ENCODE results near the gene MATK. TPM values are rescaled to one million over a fixed set of nuclear protein-coding genes. Genes with fewer than 3 reads are reported as not detected.
A peak's percentile ranks its signal among the peaks of the same experiment; 100 is the strongest.

MATK gene
- total RNA-seq, 3 donors from 2014 or later, result 1.8 to 5.6 (median 5.2) TPM

DNA sequence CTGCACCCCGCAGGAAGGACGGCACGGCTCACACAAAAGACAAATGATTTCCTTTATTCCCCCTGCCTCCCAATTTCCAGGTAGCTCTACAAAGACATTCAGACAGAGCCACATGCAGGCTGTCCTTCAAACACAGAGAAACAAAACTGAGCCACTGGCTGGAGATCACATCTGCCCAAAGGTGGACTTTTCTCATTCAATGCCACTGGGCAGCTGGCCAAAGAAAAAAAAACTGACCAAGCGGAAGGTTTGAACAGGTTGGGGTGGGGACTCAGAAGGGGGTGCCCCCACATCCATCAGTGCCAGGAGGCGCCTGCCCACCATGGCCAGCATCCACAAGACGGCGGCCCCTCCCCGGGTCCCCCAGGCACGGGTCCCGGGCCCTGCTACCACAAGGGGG, 17.8 kb upstream of the MATK start:
- TF ChIP-seq, protein P1, sequence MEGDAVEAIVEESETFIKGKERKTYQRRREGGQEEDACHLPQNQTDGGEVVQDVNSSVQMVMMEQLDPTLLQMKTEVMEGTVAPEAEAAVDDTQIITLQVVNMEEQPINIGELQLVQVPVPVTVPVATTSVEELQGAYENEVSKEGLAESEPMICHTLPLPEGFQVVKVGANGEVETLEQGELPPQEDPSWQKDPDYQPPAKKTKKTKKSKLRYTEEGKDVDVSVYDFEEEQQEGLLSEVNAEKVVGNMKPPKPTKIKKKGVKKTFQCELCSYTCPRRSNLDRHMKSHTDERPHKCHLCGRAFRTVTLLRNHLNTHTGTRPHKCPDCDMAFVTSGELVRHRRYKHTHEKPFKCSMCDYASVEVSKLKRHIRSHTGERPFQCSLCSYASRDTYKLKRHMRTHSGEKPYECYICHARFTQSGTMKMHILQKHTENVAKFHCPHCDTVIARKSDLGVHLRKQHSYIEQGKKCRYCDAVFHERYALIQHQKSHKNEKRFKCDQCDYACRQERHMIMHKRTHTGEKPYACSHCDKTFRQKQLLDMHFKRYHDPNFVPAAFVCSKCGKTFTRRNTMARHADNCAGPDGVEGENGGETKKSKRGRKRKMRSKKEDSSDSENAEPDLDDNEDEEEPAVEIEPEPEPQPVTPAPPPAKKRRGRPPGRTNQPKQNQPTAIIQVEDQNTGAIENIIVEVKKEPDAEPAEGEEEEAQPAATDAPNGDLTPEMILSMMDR (IDR thresholded peaks at IDR 0.05), result no peak
- TF ChIP-seq POLR2AphosphoS5 (IDR thresholded peaks at IDR 0.05) (no peak), POLR2A (IDR thresholded peaks at IDR 0.05) (no peak)
- Histone ChIP-seq H3K27ac (no peak overlapping the region), H3K36me3 (no peaks in the 10 kb centered on the region), H3K27me3 (peaks cover 0 to 29% of the 10 kb centered on the region in 2 donors), H3K9me3 (no peaks in the 10 kb centered on the region), H3K4me3 (no peak overlapping the region), H3K4me1 (no peaks in the 10 kb centered on the region)
- DNase-seq (ENCODE audit: low spot score in 2 of 2), result no peak
- intact Hi-C loops (cut with DNase I; ENCODE audit: low total_unique reads), result no loop called here

DNA sequence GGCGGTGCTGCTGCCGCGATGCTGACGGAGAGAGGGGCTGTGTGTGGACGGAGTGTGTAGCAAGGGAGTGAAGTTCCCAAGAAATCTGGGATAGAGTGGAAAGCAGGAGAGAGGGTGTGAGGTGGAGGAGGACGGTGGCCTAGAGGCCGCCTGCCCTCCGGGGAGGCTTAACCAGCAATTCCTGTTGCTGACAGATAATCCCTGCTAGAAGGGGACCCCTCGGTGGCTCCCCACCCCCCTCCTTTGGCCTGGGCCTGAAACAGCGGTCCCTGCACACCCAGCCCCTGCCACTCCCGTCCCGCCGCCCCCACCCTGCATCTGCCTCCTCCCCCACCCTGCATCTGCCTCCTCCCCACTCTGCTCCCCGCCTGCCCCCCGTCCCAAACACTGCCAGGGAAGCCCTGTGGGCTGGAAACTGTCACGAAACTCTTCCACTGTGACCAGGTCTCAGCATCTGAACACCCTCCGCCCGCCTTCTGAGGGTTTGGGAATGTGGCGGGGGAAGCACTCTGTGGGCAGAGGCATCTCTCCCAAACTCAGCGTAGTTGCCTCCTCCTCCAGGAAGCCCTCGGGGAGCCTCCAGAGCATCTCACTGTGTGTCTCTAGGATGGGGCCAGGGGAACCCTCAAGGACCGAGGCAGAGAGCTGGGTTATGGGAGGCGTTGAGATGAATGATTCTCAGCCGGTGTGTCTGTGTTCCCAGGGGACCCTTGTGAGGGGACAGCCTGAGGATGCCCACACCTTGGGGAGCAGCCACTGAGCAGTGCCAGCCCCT, 17.1 kb upstream of the MATK start:
- intact Hi-C loops (cut with DNase I; ENCODE audit: low total_unique reads), result no loop called here
- Histone ChIP-seq H3K36me3 (no peaks in the 10 kb centered on the region), H3K4me1 (no peaks in the 10 kb centered on the region), H3K4me3 (no peak overlapping the region), H3K27me3 (peaks cover 0 to 30% of the 10 kb centered on the region in 2 donors), H3K27ac (no peak overlapping the region), H3K9me3 (no peaks in the 10 kb centered on the region)
- no peak for DNase-seq (ENCODE audit: low spot score in 2 of 2)
- TF ChIP-seq POLR2AphosphoS5 (IDR thresholded peaks at IDR 0.05) (no peak), POLR2A (IDR thresholded peaks at IDR 0.05) (no peak)
- TF ChIP-seq, protein P1 (IDR thresholded peaks at IDR 0.05), result no peak

DNA sequence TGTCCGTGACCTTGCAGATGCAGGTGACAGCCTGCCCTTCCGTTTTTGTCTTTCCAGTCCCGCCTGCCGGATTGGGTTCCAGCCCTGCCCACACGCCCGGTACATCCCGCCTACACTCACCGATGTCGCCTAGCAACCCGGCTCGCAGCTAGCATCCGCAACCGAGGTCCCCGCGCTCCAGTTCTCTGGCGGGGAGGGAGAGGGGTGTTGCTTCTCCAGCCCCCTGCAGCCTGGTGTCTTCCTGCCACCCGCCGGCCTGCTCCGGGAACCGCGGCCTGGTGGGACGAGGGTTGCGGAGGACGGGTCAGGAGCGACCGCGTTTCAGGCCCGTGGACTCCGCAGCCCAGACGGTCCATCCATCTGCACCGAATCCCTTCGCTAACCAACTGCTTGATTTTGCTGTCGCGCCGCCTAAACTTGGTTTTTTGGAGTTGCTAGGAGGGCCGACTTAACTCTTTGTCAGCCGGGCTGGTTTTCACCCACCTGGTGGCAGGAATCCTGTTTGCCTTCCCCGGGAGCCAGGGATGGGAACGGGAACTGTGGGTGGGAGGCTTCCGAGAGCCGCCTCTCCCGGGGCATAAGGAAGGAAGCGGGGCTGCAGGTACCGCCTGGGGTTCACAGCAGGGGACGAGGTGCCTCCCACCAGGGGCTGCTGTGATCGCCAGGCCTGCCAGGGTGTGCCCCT, 15.4 kb upstream of the MATK start:
- TF ChIP-seq POLR2A (IDR thresholded peaks at IDR 0.05) (no peak), POLR2AphosphoS5 (IDR thresholded peaks at IDR 0.05) (no peak)
- Histone ChIP-seq H3K27ac (no peak overlapping the region), H3K27me3 (peaks cover 0 to 30% of the 10 kb centered on the region in 2 donors), H3K9me3 (peaks cover 0 to 4% of the 10 kb centered on the region in 2 donors), H3K36me3 (no peaks in the 10 kb centered on the region), H3K4me1 (no peaks in the 10 kb centered on the region), H3K4me3 (peak overlapping the region in 2 of 3 donors; percentile 33 to 60)
- peak in 1 of 2 donors; percentile 36 for DNase-seq (ENCODE audit: low spot score in 2 of 2)
- intact Hi-C loops (cut with DNase I; ENCODE audit: low total_unique reads), result loop anchor here (2.0 kb wide), 1 partner anchor 73 kb away; no protein-coding TSS in a partner anchor

DNA sequence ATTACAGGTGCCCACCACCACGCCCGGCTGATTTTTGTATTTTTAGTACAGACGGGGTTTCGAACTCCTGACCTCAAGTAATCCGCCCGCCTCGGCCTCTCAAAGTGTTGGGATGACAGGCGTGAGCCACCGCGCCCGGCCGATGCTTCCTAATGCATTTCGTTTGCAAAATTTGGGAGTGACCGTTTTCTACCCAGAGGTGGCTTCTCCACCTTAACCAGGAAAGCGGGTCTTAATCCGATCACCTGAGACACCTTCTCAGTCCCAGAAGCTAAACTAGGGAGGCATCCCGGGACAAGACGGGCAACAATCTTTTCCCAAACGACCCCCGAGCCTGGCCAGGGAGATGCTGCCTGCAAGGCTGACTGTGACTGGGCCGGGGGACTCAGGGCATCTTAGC, 14.8 kb upstream of the MATK start:
- Histone ChIP-seq H3K4me1 (no peaks in the 10 kb centered on the region), H3K27me3 (peaks cover 0 to 30% of the 10 kb centered on the region in 2 donors), H3K36me3 (no peaks in the 10 kb centered on the region), H3K4me3 (peak overlapping the region in 2 of 3 donors; percentile 33 to 60), H3K9me3 (peaks cover 0 to 7% of the 10 kb centered on the region in 2 donors), H3K27ac (no peak overlapping the region)
- intact Hi-C loops (cut with DNase I; ENCODE audit: low total_unique reads), result loop anchor here (2.0 kb wide), 1 partner anchor 72 kb away; no protein-coding TSS in a partner anchor
- TF ChIP-seq POLR2A (IDR thresholded peaks at IDR 0.05) (no peak), POLR2AphosphoS5 (IDR thresholded peaks at IDR 0.05) (no peak)
- TF ChIP-seq, protein P1 (IDR thresholded peaks at IDR 0.05), result no peak
- no peak for DNase-seq (ENCODE audit: low spot score in 2 of 2)

DNA sequence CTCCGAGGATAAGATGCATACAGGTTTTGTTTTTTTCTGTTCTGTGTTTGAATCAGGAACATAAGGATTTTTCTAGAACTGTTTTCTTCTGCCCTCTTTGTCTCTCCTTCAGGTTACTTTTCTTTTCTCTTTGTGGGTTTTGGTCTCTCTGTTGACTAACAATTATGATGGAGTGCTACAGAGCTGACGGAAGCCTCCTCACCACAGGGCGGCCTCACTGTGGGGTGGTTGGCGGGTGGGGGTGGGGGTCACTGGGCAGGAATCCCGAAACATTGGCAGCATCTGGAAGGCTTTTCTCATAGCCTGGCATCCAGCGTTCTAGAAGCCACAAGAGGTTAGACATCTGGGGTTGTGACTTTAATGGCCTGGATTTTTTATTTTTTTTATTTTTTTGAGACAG, 12.0 kb upstream of the MATK start:
- Histone ChIP-seq H3K27ac (no peak overlapping the region), H3K4me1 (no peaks in the 10 kb centered on the region), H3K9me3 (peaks cover 0 to 7% of the 10 kb centered on the region in 2 donors), H3K27me3 (peaks cover 0 to 23% of the 10 kb centered on the region in 2 donors), H3K4me3 (no peak overlapping the region), H3K36me3 (no peaks in the 10 kb centered on the region)
- TF ChIP-seq, protein P1 (IDR thresholded peaks at IDR 0.05), result no peak
- no peak for TF ChIP-seq POLR2AphosphoS5 (IDR thresholded peaks at IDR 0.05)
- no peak for TF ChIP-seq POLR2A (IDR thresholded peaks at IDR 0.05)
- intact Hi-C loops (cut with DNase I; ENCODE audit: low total_unique reads), result no loop called here
- no peak for DNase-seq (ENCODE audit: low spot score in 2 of 2)
